ENCODE data around the gene ATP5IF1.

ATP5IF1 gene

DNA sequence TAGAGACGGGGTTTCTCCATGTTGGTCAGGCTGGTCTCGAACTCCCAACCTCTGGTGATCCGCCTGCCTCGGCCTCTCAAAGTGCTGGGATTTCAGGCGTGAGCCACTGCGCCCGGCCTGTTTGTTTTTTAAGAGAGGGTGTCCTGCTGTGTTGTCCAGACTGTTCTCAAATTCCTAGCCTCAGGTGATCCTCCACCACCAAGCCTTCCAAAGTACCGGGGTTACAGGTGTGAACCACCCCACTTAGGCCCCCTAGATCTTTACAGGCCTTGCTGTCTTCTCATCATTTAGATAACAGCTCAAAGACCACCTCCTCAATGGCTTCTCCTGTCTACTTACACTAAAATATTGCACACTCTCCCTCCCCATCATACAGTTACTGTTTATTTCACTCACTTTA lies 29.7 kb downstream of the ATP5IF1 start:
- DNase-seq = no peak

GRCh38 chr1:28266920-28267322 lies 31.0 kb downstream of the ATP5IF1 start:
- no peak for DNase-seq

DNA sequence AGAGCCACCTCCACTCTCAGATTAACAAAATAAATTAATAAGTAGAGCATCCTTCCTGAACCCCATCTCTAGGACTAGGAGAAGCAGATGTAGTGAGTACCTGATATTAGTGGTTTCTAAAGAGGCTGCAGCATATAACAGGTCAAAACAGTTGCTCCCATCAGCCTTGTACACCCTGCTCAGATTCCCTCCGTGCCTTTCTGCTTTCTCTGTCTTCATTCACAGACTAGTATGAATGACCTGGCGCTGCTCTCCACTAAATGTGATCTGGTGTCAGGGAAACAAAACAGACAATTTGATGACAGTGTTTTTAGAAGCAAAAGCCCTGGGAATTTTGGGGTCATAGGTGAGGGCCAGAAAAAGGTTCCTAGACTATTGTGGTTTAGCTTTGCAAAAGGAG lies 31.7 kb downstream of the ATP5IF1 start:
- no peak for DNase-seq

- no peak for DNase-seq
These were observed 33.6 kb downstream of the ATP5IF1 start for GRCh38 chr1:28269529-28269928.

DNA sequence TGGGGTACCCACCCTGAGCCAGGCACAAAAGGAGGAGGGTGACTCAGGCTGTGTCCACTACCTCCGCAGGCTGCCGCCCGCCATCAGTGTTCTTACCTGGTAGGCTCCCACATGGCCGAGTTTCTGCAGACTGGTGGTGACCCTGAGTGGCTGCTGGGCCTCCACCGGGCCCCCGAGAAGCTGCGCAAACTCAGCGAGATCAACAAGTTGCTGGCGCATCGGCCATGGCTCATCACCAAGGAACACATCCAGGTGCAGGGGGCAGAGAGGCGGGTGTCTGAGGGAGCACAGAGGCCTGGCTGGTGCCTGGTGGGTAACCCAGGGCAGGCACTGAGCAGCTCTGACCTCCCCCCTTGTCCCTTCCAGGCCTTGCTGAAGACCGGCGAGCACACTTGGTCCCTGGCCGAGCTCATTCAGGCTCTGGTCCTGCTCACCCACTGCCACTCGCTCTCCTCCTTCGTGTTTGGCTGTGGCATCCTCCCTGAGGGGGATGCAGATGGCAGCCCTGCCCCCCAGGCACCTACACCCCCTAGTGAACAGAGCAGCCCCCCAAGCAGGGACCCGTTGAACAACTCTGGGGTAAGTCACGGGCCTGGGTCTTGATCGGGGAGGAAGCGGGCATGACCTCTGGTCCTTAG lies 36.4 kb downstream of the ATP5IF1 start:
- no peak for DNase-seq

DNA sequence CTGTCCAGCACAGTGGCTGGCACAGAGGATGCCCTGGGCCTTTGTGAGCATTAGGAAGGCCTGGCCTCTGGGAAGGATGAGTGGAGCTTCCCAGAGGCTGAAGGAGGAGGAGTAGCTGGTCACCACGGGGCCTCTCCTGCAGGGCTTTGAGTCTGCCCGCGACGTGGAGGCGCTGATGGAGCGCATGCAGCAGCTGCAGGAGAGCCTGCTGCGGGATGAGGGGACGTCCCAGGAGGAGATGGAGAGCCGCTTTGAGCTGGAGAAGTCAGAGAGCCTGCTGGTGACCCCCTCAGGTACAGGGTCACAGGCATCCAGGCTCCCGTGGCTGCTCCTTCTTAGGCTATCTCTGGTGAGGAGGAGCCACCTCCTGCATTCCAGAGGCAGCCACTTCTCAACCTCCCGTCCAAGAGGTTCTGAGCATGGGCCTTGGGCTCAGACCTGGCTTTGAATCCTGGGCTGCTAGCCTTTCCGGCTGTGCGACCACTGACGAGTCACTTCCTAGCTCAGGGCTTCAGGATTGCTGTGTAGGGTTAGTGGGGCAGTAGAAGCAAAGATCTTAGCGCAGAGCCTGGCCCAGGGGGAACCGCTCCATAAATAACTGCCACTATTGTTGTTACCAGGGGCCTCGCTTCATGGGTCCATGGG lies 37.4 kb downstream of the ATP5IF1 start:
- no peak for DNase-seq

GRCh38 chr1:28278763-28279162 lies 42.8 kb downstream of the ATP5IF1 start:
- no peak for DNase-seq

GRCh38 chr1:28279721-28280120 lies 43.8 kb downstream of the ATP5IF1 start:
- no peak for DNase-seq

DNA sequence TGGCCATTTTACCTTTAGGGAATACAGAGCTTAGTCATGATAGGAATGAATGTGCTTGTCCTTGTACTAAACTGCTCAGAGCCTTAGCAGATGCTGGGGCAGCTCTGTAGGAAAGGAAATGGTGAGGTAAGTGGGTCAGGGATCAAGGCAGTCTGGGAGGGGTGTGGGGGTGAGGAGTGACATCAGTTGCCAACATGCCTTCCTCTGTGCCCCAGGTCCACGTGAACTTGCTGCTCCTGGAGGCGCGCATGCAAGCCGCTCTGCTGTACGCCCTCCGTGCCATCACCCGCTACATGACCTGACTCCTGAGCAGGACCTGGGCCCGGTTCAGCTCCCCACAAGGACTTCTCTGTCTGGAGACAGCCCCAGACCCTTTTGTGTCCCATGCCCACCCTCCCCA lies 44.6 kb downstream of the ATP5IF1 start:
- no peak for DNase-seq

DNA sequence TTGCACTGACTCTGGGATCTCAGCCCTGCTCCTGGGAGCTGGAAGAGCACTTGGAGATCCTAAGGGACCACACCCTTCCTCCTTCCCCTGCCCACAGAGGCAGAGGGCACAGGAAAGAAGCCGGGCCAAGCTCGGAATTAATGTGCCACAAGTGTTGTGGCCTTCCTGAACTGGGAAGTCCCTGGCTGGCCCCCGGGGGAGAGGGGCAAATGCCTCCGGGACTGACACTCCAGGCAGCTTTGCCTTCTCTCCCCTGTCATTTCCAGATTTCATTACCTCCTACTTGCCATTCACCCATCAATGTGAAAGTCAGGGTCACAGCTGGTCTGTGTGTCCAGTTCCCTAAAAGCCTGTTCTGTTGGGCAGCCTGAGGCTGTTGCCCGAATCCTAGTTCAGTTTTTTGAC lies 45.1 kb downstream of the ATP5IF1 start:
- no peak for DNase-seq

GRCh38 chr1:28281608-28282425 lies 45.9 kb downstream of the ATP5IF1 start:
- DNase-seq = no peak

- no peak for DNase-seq
These were observed 46.8 kb downstream of the ATP5IF1 start for GRCh38 chr1:28282426-28283407.

GRCh38 chr1:28286111-28286510 lies 50.2 kb downstream of the ATP5IF1 start:
- no peak for DNase-seq
